HUDEP-2 (cell line): ENCODE results near the gene IFT74.

ENCODE experiments used
- DNase-seq, 76 experiments: peaks; one replicate each; lab custom pipeline; 2025; ENCODE audit not compliant: unreplicated experiment in 76 of 76; lab: John Stamatoyannopoulos, UW

Gene IFT74

DNA sequence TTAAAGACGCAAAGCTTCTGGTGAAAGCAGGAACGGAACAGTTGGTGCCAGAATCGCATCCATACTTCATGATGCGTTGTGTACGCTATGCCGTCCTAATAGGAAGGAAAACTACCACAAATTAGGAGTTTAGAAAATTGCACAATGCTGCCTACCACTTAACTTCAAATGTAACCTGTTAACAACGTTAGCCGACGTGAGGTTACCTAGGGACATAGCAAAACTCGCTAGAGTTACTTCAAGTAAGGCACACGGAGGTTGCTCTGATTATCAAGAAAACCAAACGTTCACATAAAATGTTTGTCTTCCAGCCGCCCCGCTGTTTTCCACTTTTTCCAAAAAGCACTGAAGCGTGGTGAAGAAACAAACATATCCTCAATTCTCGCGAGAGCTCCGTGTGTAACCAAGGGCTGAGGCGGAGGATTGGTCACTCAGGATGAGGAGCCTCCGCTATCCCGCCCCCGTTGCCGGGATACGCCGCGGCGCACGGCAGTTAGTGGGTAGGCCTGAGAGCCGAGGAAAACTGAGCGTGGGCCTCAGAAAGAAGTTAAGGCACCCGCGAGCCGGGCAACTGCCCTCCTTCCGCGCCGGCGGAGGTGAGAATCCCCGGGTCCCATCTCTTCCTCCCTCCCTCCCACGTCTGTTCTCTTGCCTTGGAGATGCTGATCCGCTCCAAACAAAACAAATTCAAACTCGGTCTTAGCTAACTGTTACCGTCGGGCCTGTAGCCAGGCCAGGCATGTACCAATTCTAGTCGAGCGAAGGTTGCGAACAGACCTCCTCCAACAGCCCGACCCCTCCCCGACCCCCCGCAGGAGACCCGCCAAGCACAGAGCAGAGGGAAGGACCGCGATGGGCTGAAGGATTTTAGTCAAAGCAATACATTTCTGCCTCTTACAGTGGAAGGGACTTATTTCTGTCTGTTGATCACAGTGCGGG, at the start of gene IFT74:
Gene IFT74 (plus strand): TSS at position 492 of the 939 bp plus-strand sequence. CDS start 5,556 bp downstream, outside the sequence.
- peak; percentile 28 to 96 (median 90) for DNase-seq

DNA sequence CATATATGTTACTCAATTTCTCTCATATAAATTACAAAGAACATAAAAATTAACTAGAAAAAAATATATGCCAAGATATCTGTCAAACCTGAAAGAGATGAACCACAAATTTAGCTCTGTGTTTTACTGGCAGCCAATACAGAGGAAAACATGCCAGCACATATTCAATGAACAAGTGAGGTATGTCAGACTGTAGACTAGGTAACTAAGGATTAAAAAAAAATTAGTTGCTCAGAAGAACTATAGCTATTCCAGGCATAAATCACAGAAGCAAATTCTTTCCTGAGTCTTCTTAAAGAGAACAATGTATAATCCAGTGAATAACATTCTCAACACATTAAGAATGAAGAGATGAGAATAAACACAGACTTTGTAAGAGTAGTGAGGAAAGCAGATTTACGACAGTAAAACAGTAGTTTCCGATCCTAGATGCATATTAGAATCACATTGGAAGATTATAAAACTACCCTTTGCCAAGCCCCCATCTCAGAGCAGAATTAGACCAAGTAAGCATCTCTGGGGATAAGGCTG, 43.0 kb upstream of the IFT74 start:
- DNase-seq, result no peak

DNA sequence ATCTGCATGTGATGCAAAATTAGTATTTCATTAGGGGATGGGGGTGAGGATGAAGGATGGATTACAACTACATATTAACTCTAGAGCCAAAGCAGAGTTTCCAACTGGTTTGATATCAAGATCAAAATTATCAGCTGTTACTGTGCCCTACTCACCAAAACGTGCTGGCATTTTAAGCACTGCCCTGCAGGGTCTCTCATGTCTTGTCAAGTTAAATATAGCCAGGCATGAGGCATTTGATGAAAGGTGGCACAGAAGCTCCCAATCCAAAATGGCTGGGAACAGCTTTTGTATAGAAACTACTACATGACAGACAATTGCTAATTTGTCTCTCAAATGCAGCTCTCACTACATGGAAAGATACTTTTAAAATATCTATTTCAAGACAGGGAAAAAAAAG, 36.5 kb upstream of the IFT74 start:
- DNase-seq, result no peak

DNA sequence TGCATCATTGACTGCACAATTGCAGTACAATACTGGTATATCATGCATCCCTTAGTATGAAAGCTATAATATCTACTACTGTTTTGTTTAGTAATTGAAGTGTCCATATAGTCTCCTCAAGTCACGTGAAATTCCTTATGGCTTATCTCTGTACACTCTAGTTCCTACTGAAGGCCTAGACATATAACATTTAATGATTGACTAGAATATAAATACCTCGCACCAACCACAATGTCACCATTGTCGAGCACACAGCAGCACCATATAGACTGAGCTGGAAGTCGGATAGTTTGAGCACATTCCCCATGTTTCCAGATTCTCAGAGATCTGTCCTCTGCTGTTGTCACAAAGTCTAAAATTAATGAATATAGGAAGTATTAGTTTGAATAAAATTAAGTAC, 30.6 kb upstream of the IFT74 start:
- no peak for DNase-seq

DNA sequence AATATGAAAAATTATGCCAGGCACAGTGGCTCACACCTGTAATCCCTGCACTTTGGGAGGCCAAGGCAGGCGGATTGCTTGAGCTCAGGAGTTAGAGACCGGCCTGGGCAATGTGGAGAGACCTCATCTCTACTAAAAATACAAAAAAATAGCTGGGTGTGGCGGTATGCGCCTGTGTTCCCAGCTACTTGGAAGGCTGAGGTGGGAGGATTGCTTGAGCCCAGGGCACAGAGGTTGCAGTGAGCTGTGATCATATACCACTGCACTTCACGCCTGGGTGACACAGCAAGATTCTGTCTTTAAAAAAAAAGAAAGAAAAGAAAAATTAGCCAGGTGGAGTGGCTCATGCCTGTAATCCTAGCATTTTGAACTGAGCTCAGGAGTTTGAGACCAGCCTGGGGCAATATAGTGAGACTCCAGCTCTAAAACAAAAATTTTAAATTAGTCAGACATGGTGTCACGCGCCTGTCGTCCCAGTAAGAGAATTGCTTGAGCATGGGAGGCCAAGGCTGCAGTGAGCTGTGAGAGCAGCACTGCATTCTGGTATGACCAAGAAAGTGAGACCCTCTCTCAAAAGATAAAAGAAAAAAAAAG, 27.2 kb upstream of the IFT74 start:
- no peak for DNase-seq

DNA sequence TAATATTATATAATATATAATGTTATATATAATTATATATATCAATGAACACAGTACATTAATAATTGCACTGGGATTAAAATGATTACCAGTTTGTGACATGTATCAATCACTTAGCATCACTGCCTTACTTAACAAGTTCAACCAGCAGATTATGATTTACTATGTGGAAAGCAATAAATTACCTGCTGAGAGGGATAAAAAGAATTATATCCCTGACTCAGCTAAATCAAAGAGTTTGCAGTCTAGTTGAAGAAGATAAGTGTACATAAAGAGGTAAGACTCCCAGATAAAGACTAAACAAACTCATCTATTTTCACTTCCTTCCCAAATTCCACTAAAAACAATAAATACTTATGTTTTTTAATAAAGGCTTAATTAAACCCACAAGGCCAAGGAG, 20.4 kb upstream of the IFT74 start:
- DNase-seq, result no peak

DNA sequence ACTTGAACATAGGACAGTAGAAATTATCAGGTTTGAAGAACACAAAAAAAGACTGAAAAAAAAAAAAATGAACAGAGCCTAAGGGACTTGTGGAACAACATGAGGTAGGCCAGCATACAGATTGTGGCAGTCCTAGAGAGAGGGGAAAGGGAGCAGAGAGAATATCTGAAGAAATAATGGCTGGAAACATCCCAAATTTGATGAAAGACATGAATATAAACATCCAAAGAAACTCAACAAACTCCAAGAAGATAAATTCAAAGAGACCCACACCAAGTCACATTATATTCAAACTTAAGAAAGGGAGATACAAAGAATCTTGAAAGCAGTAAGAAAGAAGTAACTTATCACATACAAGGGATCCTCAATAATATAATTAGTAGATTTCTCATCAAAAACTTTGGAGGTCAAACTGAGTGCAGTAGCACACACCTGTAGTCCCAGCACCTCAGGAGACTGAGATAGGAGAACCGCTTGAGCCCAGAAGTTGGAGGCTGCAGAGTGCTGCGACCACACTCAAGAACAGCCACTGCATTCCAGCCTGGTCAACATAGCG, 18.3 kb upstream of the IFT74 start:
- no peak for DNase-seq

DNA sequence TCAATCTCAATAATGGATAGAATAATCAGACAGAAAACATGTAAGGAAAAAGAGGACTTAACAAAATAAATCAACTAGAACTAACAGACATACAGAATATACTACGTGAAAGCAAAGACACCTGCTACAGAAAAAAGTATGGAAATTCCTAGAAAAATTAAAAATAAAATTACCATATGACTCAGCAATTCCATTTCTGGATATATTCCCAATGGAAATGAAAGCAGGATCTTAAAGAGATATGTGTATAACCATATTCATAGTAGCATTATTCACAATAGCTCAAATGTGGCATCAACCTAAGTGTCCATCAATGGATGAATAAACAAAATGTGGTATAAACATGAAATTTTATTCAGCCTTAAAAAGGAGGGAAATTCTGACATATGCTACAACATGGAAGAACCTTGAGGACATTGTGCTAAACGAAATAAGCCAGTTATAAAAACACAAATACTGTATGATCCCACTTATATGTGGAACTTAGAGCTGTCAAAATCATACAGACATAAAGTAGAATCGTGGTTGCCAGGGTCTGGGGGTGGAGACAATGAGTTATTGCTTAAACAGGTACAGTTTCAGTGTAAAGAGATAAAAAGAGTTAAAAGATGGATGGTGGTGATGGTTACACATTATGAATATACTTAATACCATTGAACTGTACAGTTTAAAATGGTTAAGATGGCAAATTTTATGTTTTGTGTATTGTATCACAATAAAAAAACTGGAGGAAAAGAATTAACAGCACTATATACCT, 16.1 kb upstream of the IFT74 start:
- DNase-seq, result no peak

DNA sequence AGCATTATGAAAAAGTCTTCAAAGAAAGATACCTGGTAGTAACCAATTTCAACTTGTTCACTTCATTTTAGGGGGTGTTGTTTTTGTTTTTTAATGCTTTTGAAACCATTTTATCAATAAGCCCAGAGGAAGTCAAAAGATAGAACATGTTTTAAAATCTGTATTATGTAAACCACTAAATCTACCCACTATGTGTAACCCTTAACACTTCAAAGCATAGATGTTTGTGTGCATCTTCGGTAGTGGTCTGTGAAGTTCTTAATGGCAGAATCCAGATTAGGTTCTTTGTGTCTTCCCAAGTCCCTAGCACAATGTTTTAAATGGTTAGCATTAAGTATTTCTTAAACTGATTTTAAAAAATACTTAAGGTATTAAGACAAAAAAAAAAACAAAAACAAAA, 15.4 kb upstream of the IFT74 start:
- DNase-seq, result no peak

DNA sequence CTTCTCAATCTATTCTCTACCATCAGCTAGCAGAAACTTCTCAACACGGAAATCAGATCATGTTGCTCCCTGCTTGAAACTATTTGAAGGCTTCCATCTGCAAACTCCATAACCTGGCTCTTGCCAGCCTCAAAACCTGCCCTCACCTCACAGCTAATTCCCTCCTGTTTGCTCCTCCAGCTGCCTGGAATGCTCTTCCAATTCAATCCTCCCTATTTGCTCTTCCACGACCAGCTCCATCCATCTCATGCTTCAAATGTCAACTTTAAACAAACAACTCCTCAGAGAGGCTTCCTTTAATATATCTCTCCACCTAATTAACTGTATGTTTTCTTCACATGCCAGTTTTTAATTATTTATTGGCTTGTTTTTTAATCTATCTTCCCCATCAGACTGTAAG, 10.6 kb upstream of the IFT74 start:
- DNase-seq, result no peak

DNA sequence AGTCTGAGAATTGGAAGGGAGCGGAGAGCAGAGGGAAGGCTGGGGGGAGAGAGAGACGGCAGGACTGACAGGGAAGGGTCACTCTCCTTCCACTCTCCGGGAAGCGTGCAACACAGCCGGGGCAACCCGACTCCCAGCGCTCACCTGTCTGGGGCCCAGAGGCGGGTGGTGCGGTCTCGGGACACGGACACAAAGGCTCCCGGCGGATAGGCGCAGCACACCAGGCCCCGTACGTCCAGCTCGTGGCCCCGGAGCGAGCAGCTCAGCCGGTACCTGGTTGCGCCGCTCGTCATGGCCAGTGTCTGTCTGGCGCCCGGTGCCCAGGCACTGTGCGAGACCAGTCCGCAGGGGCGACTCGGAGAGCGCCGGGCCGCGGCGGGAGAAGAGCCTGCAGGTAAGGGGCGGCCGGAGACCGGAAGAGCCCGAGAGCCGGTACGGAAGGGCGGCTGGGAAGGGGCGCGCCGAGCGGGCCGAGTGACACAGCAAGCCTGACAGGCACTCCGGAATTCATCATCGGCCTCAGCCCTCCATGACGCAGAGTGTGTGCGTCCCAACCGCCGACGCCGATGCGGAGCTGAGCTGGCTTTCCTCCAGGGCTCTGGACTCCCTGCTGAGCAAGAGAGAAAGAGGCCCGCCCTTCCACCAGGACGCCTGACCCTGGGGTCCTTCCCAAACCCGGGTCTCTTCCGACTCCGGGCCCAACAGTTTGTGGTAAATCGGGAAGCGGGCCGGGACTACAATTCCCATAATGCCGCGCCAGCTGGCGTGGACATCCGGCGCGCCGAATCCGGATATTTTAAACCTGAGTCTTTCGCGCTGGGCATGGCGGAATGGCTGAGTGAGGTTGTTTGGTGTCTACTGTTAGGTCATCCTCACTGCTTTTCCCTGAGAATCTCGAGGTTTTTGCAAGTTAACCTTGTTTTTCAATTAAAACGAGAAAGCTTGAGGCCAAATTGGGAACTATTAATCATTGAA, 9.2 kb upstream of the IFT74 start, which contains the start of gene PLAA:
Gene PLAA (minus strand): TSS at position 490 of the 975 bp plus-strand sequence. CDS start 197 bp downstream, at position 293.
- DNase-seq, result peak; percentile 10 to 95 (median 84)

DNA sequence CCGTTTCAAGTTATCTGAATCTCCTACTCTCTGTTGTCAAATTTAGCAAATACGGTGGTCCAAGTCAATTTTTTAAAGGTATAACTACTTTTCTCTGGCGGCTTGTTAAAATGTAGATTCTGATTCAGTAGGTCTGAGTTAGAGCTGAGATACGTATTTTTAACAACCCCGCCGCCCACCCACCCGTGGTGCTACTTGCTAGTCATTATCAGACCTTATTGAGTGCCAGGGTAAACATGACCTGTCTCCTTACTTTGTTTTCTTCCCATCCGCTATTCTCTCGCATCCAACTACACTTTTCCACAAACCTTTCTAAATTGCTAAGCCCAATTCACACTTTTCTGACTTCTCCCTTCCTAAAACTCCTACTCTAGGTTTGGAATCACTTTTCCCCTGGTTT, 8.5 kb upstream of the IFT74 start:
- DNase-seq, result peak in 4 of 76 experiments; percentile 2 to 18 (median 6)

DNA sequence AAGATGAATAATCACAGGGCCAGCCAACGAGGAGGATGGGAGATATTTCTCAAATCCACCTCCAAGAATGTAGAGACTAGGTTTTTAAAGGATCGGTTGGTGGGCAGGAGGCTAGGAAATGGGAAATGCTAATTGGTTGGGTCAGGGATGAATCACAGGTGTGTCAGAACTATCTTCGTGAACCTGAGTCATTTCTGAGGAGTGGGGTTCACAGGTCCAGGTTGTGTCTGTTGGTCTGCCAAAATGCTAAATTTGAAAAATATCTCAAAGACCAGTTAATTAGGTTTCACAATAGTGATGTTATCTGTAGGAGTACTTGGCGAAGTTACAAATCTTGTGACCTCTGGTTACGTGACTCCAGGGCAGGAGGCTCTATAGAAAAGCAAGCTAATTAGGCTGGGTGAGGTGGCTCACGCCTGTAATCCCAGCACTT, 6.6 kb upstream of the IFT74 start:
- DNase-seq, result peak in 22 of 76 experiments; percentile 2 to 64 (median 28)

DNA sequence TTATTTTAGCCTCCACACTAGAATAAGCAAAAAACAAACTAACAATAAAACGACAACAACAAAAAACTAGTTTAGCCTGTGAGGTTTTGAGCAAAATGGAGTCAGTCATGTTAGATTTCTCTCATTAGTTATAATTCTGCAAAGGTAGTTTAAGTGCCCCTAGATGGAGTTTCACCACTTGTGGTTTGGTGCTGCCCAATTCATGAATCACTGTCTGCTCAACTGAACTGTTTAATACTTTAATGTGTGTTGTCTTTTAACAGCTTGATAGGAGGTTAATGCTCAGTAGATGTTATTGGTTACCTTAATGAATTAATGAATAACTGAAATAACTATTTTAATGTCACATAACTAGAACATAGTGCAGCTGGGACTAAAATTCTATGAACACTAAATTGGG, 5.7 kb upstream of the IFT74 start:
- no peak for DNase-seq

DNA sequence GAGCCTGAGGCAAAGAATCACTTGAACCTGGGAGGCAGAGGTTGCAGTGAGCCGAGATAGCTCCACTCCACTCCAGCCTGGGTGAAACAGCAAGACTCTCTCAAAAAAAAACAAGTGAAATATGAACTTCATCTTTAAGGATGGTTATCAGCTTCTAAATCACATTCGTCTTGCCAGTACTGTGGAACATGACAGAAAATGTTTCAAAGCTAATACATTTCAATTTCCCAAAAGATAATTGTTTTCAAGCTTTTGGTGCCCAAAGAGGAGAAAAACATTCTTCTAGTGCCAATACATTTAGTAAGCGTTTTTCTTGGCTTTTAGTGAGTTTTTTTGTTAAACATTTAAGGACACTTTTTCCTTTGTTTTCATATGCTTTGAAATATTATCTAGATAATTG, 4.4 kb upstream of the IFT74 start:
- no peak for DNase-seq

DNA sequence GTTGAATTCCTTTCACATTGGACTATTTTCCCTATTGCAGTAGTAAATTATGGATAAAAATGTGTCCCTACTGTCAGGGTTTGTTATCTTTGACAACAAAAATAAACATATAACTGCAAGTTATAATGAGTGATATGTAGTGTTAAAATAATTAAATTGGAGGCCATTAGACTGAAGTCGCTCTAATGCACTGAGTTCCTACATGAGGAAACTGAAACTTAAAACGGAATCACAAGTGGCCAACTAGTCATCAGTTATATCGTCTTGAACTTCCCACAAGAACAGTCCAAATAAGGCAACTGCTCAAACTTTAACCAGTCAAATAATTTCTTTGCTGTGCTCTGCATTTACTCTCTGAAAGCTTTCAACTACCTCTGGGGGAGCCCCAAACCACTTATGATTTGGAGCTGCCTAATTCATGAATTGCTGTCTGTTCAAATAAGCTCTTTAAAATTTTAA, 2.1 kb upstream of the IFT74 start:
- DNase-seq, result peak in 3 of 76 experiments; percentile 8 to 29 (median 19)

DNA sequence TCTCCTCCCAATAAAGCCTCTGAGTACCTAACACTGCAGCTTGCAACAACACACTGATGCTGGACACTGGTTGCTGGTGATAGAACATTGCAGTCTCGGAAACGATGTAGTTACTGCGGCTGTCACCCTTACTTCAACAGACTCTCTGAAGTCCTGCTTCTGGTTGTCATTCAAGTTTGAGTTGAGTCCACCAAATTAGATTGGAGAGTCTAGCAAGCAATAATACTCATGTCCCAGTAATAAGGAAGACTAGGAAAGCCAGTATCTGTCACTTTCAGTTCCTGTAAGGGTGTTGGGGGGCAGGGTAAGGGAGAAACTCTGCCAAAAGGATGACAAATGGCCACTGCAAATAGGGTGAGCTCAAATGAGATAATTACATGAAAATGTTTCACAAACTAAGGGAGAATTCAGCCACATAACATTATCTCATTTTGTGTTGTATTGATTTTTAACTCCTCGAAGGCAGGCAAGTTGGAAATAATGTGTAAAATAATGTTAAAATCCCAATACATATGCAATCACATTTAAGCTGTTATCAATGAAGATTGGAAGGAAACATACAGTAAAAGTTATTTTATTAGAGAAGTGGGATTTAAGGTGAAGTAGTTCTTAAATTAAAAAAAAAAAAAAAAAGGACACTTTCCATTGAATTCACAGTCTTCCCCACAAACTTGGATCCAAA, 849 bp upstream of the IFT74 start:
- peak in 47 of 76 experiments; percentile 3 to 76 (median 36) for DNase-seq

DNA sequence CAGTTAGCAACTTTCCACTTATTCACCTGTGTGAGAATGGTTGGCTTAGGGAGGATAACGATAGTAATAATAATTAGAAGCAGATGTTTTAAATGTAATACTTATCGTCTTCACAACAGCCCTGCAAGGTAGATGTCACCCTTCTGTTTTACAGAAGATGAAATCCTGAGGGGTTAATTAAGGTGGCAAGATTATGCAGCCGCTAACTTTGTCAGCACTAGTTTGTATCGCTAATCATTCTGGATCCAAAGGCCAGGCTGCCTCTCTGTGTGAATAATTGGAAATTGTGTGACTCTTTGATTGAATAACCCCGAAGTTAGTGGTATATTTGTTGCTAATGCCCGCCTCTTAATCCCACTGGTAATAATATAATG, 635 bp downstream of the IFT74 start:
- peak in 4 of 76 experiments; percentile 9 to 63 (median 12) for DNase-seq

DNA sequence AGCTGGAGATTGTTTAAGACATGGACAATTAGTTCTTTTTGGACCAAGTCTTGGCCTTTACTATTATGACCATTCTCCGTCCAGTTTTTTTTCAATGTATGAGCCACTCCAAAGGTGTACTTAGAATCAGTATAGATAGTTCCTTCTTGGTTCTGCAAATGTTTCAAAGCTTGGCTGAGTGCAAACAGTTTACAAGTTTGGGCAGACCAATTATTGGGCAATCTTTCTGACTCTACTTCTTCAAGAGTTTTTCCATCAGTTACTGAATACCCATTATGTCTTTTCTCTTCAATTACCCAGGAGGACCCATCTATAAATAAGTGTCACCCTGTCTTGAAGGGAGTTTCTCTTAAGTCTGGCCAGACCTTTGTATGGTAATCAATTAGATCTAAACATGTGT, 15.5 kb downstream of the IFT74 start:
- DNase-seq, result no peak
